T-helper 17 cell (primary cell): Measurements from ENCODE around the gene PPM1K. TPM values are rescaled to one million over a fixed set of nuclear protein-coding genes. Genes with fewer than 3 reads are reported as not detected.

Experiments used
- ATAC-seq: fragments of 150-1000 bp; cut with Tn5 transposase; 2 replicates; pipeline ENCODE4 v1.10.0; 2021; ENCODE audit warnings: mild to moderate bottlenecking, moderate library complexity
- DNase-seq, 3 donors: peaks; one replicate each; pipeline versions ENCODE4 v3.0.0 to v3.0.0-alpha.2; 2020 to 2021
- H3K9me3 ChIP-seq: one replicate; pipeline ENCODE4 v1.7.0; 2013; ENCODE audit warnings: low read length, mild to moderate bottlenecking; ENCODE audit not compliant: control insufficient read depth, poor library complexity, severe bottlenecking
- H3K27ac Mint-ChIP-seq: one replicate; pipeline ENCODE4 v1.8.0; 2022; ENCODE audit warnings: mild to moderate bottlenecking, moderate library complexity, mixed read lengths
- H3K27me3 Mint-ChIP-seq: one replicate; pipeline ENCODE4 v1.8.0; 2022; ENCODE audit warnings: mixed read lengths
- H3K36me3 Mint-ChIP-seq: one replicate; pipeline ENCODE4 v1.8.0; 2022; ENCODE audit warnings: low read depth, mixed read lengths
- H3K4me1 Mint-ChIP-seq: one replicate; pipeline ENCODE4 v1.8.0; 2022; ENCODE audit warnings: mild to moderate bottlenecking, mixed read lengths
- H3K4me3 Mint-ChIP-seq: one replicate; pipeline ENCODE4 v1.8.0; 2022; ENCODE audit warnings: mild to moderate bottlenecking, moderate library complexity, mixed read lengths
- total RNA-seq, 4 donors: library from RNA in 2 of 4; stranded (reverse) in 2 of 4; gene quantifications; one replicate each; pipeline ENCODE4 v1.2.3 and lab custom pipeline; 2022 to 2026

The PPM1K gene
- total RNA-seq, 2 donors from 2014 or later: 77.3 to 91.1 TPM

GRCh38 chr4:88226143-88226542, 58.2 kb downstream of the PPM1K start:
- no peak for ATAC-seq
- Mint-ChIP-seq H3K4me1 (peaks cover 8% of the 10 kb centered on the region), H3K27me3 (no peaks in the 10 kb centered on the region), H3K36me3 (no peaks in the 10 kb centered on the region), H3K4me3 (no peak overlapping the region), H3K27ac (no peak overlapping the region)
- no peak for DNase-seq
- H3K9me3 ChIP-seq: no peaks in the 10 kb centered on the region

- no peak overlapping the region for H3K27ac Mint-ChIP-seq
- ATAC-seq: no peak
Measured at GRCh38 chr4:88225232-88226105, 58.9 kb downstream of the PPM1K start.

GRCh38 chr4:88223516-88223915, 60.8 kb downstream of the PPM1K start:
- DNase-seq (no peak), ATAC-seq (no peak)
- no peaks in the 10 kb centered on the region for H3K27me3 Mint-ChIP-seq
- H3K27ac Mint-ChIP-seq: no peak overlapping the region
- no peaks in the 10 kb centered on the region for H3K9me3 ChIP-seq
- peaks cover 9% of the 10 kb centered on the region for H3K4me1 Mint-ChIP-seq
- no peak overlapping the region for H3K4me3 Mint-ChIP-seq
- H3K36me3 Mint-ChIP-seq: peaks cover 3% of the 10 kb centered on the region

More at GRCh38 chr4:88225232-88226105, 58.9 kb downstream of the PPM1K start:
- no peaks in the 10 kb centered on the region for H3K27me3 Mint-ChIP-seq
- peaks cover 3% of the 10 kb centered on the region for H3K4me1 Mint-ChIP-seq
- H3K9me3 ChIP-seq: no peaks in the 10 kb centered on the region
- no peaks in the 10 kb centered on the region for H3K36me3 Mint-ChIP-seq
- no peak for DNase-seq
- H3K4me3 Mint-ChIP-seq: no peak overlapping the region

GRCh38 chr4:88219099-88219498, 65.3 kb downstream of the PPM1K start:
- ATAC-seq (peak; percentile 73), DNase-seq (no peak)
- H3K4me1 Mint-ChIP-seq: peaks cover 7% of the 10 kb centered on the region
- no peak overlapping the region for H3K27ac Mint-ChIP-seq
- H3K4me3 Mint-ChIP-seq: peak overlapping the region; percentile 51
- H3K36me3 Mint-ChIP-seq: peaks cover 3% of the 10 kb centered on the region
- peaks cover 20% of the 10 kb centered on the region for H3K27me3 Mint-ChIP-seq
- no peaks in the 10 kb centered on the region for H3K9me3 ChIP-seq

GRCh38 chr4:88217169-88217568, 67.2 kb downstream of the PPM1K start:
- peaks cover 10% of the 10 kb centered on the region for H3K4me1 Mint-ChIP-seq
- no peaks in the 10 kb centered on the region for H3K9me3 ChIP-seq
- ATAC-seq: no peak
- no peak overlapping the region for H3K27ac Mint-ChIP-seq
- H3K4me3 Mint-ChIP-seq: no peak overlapping the region
- peaks cover 3% of the 10 kb centered on the region for H3K36me3 Mint-ChIP-seq
- peaks cover 33% of the 10 kb centered on the region for H3K27me3 Mint-ChIP-seq
- no peak for DNase-seq

GRCh38 chr4:88216395-88216794, 68.0 kb downstream of the PPM1K start:
- no peak for ATAC-seq

GRCh38 chr4:88215351-88215750, 69.0 kb downstream of the PPM1K start:
- peaks cover 35% of the 10 kb centered on the region for H3K27me3 Mint-ChIP-seq
- DNase-seq: no peak
- H3K4me1 Mint-ChIP-seq: peaks cover 13% of the 10 kb centered on the region
- no peak overlapping the region for H3K27ac Mint-ChIP-seq
- no peak overlapping the region for H3K4me3 Mint-ChIP-seq
- no peak for ATAC-seq
- no peaks in the 10 kb centered on the region for H3K9me3 ChIP-seq
- H3K36me3 Mint-ChIP-seq: peaks cover 3% of the 10 kb centered on the region

More at GRCh38 chr4:88216395-88216794, 68.0 kb downstream of the PPM1K start:
- no peak overlapping the region for H3K4me3 Mint-ChIP-seq
- DNase-seq: no peak
- no peaks in the 10 kb centered on the region for H3K9me3 ChIP-seq
- peaks cover 3% of the 10 kb centered on the region for H3K36me3 Mint-ChIP-seq
- H3K4me1 Mint-ChIP-seq: peaks cover 13% of the 10 kb centered on the region
- H3K27ac Mint-ChIP-seq: no peak overlapping the region
- peaks cover 35% of the 10 kb centered on the region for H3K27me3 Mint-ChIP-seq

- no peaks in the 10 kb centered on the region for H3K9me3 ChIP-seq
- Mint-ChIP-seq H3K27me3 (peaks cover 27% of the 10 kb centered on the region), H3K4me3 (no peak overlapping the region), H3K4me1 (peaks cover 9% of the 10 kb centered on the region), H3K36me3 (no peaks in the 10 kb centered on the region), H3K27ac (no peak overlapping the region)
- peak; percentile 16 for ATAC-seq
- DNase-seq: no peak
Measured at GRCh38 chr4:88212253-88212561, 72.2 kb downstream of the PPM1K start.

- H3K4me3 Mint-ChIP-seq: no peak overlapping the region
- H3K9me3 ChIP-seq: no peaks in the 10 kb centered on the region
- DNase-seq (peak in 1 of 3 donors; percentile 33), ATAC-seq (peak; percentile 59)
- H3K27ac Mint-ChIP-seq: no peak overlapping the region
- H3K4me1 Mint-ChIP-seq: peaks cover 9% of the 10 kb centered on the region
- no peaks in the 10 kb centered on the region for H3K36me3 Mint-ChIP-seq
- H3K27me3 Mint-ChIP-seq: peaks cover 27% of the 10 kb centered on the region
Measured at GRCh38 chr4:88211473-88212252, 72.7 kb downstream of the PPM1K start.

GRCh38 chr4:88208156-88208555, 76.2 kb downstream of the PPM1K start:
- H3K4me3 Mint-ChIP-seq: no peak overlapping the region
- no peak for ATAC-seq
- H3K36me3 Mint-ChIP-seq: no peaks in the 10 kb centered on the region
- no peak for DNase-seq
- peaks cover 21% of the 10 kb centered on the region for H3K27me3 Mint-ChIP-seq
- H3K9me3 ChIP-seq: no peaks in the 10 kb centered on the region
- no peak overlapping the region for H3K27ac Mint-ChIP-seq
- peaks cover 11% of the 10 kb centered on the region for H3K4me1 Mint-ChIP-seq

Other genes starting within 250 kb of the PPM1K start
- 1 to 10 TPM in 1 of 2 donors, under 1 TPM in 1; 0.13 to 1.4 TPM for gene ABCG2, start 125.9 kb downstream of the PPM1K start, total RNA-seq
- gene HERC6, start 94.3 kb upstream of the PPM1K start, total RNA-seq: 10 to 100 TPM; 15.5 to 28.3 TPM
- gene HERC5, start 172.6 kb upstream of the PPM1K start, total RNA-seq: 10 to 100 TPM; 17.2 to 19.7 TPM
- gene PYURF, start 239.2 kb upstream of the PPM1K start, total RNA-seq: 10 to 100 TPM; 38.8 to 39.7 TPM